HepG2 (cell line): ENCODE data around the gene GGT1. TPM values are rescaled to one million over a fixed set of nuclear protein-coding genes. Genes with fewer than 3 reads are reported as not detected.

Experiments
- AGO2 ChIP-seq: fragments of 200-400 bp; formaldehyde crosslinking; optimal IDR thresholded peaks from 2 replicates; pipeline ENCODE3; 2017; ENCODE audit warnings: mild to moderate bottlenecking, low read depth, low read length, moderate library complexity
- ELF1 ChIP-seq: sonication (generic); formaldehyde crosslinking; IDR thresholded peaks from 2 replicates; pipeline ENCODE4 v1.4.0; 2020; ENCODE audit warnings: missing genetic modification reagents
- HNF4A ChIP-seq: sonication (generic); formaldehyde crosslinking; IDR thresholded peaks from 2 replicates; pipeline ENCODE4 v1.4.0; 2020; ENCODE audit warnings: missing genetic modification reagents
- HNRNPUL1 ChIP-seq: fragments of 200-400 bp; formaldehyde crosslinking; IDR thresholded peaks from 2 replicates; pipeline ENCODE4 v1.6.1; 2017; ENCODE audit warnings: low read depth, mild to moderate bottlenecking, low read length, moderate library complexity
- KMT2A ChIP-seq: sonication (generic); formaldehyde crosslinking; IDR thresholded peaks from 2 replicates; pipeline ENCODE4 v1.4.0; 2020; ENCODE audit warnings: missing genetic modification reagents
- MBD4 ChIP-seq: IDR thresholded peaks from 2 replicates; pipeline ENCODE4 v1.6.1; 2012; ENCODE audit warnings: low read length, inconsistent platforms, borderline replicate concordance
- MLLT10 ChIP-seq: sonication (generic); formaldehyde crosslinking; IDR thresholded peaks from 2 replicates; pipeline ENCODE4 v1.4.0; 2020; ENCODE audit warnings: missing genetic modification reagents
- TAF15 ChIP-seq: fragments of 200-400 bp; formaldehyde crosslinking; IDR thresholded peaks from one replicate; pipeline ENCODE4 v1.6.1; 2018; ENCODE audit warnings: mild to moderate bottlenecking, low read depth, low read length; ENCODE audit not compliant: poor library complexity, severe bottlenecking
- TBX3 ChIP-seq: fragments of 450-650 bp; IDR thresholded peaks from 2 replicates; pipeline ENCODE4 v1.6.1; 2017; ENCODE audit warnings: antibody characterized with exemption, mild to moderate bottlenecking, inconsistent platforms, borderline replicate concordance
- ZMYM4 ChIP-seq: sonication (generic); formaldehyde crosslinking; IDR thresholded peaks from 2 replicates; pipeline ENCODE4 v1.8.1; 2023; ENCODE audit warnings: mild to moderate bottlenecking, missing genetic modification reagents
- ZNF121 ChIP-seq: sonication (generic); formaldehyde crosslinking; IDR thresholded peaks from 2 replicates; pipeline ENCODE4 v1.5.0; 2020; ENCODE audit warnings: mild to moderate bottlenecking, missing genetic modification reagents
- ZNF335 ChIP-seq: sonication (generic); formaldehyde crosslinking; IDR thresholded peaks from 2 replicates; pipeline ENCODE4 v1.4.0; 2020; ENCODE audit warnings: missing genetic modification reagents
- ZNF598 ChIP-seq: sonication (generic); formaldehyde crosslinking; IDR thresholded peaks from 2 replicates; pipeline ENCODE4 v1.5.1; 2020; ENCODE audit warnings: mild to moderate bottlenecking, missing genetic modification reagents, borderline replicate concordance
- ZNF670 ChIP-seq: sonication (generic); formaldehyde crosslinking; IDR thresholded peaks from 2 replicates; pipeline ENCODE4 v1.8.0; 2022; ENCODE audit warnings: mild to moderate bottlenecking, missing genetic modification reagents, borderline replicate concordance
- ZNF713 ChIP-seq: sonication (generic); formaldehyde crosslinking; IDR thresholded peaks from 2 replicates; pipeline ENCODE4 v1.4.0; 2020; ENCODE audit warnings: mild to moderate bottlenecking, missing genetic modification reagents
- ZNF720 ChIP-seq: sonication (generic); formaldehyde crosslinking; IDR thresholded peaks from 2 replicates; pipeline ENCODE4 v1.4.0; 2020; ENCODE audit warnings: missing genetic modification reagents
- polyA plus RNA-seq, 8 experiments: library from polyadenylated mRNA; depleted of rRNA in 3 of 8; stranded (reverse) in 7 of 8; unstranded in 1 of 8; fragments of >200 nt; fragmentation: Illumina TruSeq in 4 of 8; extraction: Trizol in 4 of 8; gene quantifications; 2 replicates each; pipeline versions ENCODE4 v1.2.1 to v1.2.3, GENCODE V29; 2011 to 2016; ENCODE audit warnings: low read depth in 4 of 8, missing spikeins in 1 of 8, mixed read lengths in 1 of 8; ENCODE audit not compliant: insufficient read depth in 1 of 8
- total RNA-seq, 5 experiments: library from RNA; depleted of rRNA; stranded (reverse); fragments of >200 nt; fragmentation: Illumina TruSeq; extraction: Trizol; gene quantifications; 2 replicates each; pipeline ENCODE4 v1.2.3, GENCODE V29; 2016; ENCODE audit warnings: low read depth in 1 of 5
- TF ChIP-seq, protein P1 (sequence below): sonication (generic); formaldehyde crosslinking; IDR thresholded peaks from 2 replicates; pipeline ENCODE4 v1.4.0; 2020; ENCODE audit warnings: low read depth, missing genetic modification reagents
- TF ChIP-seq, protein P2 (sequence below): sonication (generic); formaldehyde crosslinking; IDR thresholded peaks from 2 replicates; pipeline ENCODE4 v1.5.1; 2020; ENCODE audit warnings: missing genetic modification reagents, mild to moderate bottlenecking, borderline replicate concordance
- TF ChIP-seq, protein P3 (sequence below): sonication (generic); formaldehyde crosslinking; IDR thresholded peaks from 2 replicates; pipeline ENCODE4 v1.8.1; 2023; ENCODE audit warnings: missing genetic modification reagents, mild to moderate bottlenecking, borderline replicate concordance

Gene GGT1
- total and polyA plus RNA-seq, 2 of the 13 experiments (the other 11 are each of a cell fraction or from before 2014, with no cell fraction given) = 29.9 to 103 TPM

DNA sequence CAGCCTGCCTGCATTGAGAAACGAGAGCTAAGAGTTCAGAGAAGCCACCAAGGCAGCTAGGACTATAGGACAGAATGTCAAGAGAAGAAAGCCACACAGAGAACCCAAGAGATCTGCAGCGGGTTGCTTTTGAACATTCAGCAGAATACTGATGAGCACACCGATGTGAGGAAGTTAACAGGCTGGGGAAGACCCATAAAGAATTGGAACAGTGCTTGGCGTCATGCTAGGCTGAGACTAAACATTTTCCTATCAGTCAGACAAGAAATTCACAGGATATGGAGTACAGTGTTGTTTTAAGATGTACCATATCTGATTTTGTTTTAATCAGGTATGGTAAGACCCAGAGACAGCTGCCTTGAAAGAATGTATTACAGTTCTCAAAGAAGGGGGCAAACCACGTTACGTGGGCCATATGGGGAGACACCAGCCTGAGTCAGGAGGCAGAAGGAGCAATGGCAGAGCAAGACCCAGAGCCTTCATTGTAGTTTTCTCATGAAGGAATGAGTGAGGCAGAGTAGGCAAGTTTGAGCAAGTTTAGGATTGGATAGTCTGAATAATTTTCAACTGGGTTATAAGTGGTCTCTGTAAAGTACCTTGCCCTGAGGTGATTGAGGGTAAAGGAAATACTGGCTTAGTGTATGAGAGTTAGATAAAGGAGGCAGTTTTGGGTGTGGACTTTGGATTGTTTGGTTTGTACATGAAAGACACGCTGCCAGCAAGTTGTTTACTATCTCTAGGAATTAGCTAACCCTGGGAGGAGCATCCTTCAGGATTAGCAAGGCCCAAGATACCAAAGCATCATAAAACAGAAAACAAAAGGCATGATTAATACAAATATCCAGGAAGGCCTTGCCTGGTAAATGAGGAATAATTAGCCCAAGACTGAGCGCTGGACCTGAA is 24.4 kb upstream of the GGT1 start (continued):
- no peak for TF ChIP-seq ZNF598 (CRISPR knock-in tag)
- peak; percentile 40 for TF ChIP-seq AGO2
- no peak; the same call in 1 of the 2 replicates for TF ChIP-seq ZNF670 (CRISPR knock-in tag)
- no peak for TF ChIP-seq HNRNPUL1
- TF ChIP-seq TBX3 = peak; percentile 71; the same call in 1 of the 2 replicates
- TF ChIP-seq ZNF720 (CRISPR knock-in tag) = no peak
- no peak for TF ChIP-seq MLLT10 (CRISPR knock-in tag)
- TF ChIP-seq, protein P1, sequence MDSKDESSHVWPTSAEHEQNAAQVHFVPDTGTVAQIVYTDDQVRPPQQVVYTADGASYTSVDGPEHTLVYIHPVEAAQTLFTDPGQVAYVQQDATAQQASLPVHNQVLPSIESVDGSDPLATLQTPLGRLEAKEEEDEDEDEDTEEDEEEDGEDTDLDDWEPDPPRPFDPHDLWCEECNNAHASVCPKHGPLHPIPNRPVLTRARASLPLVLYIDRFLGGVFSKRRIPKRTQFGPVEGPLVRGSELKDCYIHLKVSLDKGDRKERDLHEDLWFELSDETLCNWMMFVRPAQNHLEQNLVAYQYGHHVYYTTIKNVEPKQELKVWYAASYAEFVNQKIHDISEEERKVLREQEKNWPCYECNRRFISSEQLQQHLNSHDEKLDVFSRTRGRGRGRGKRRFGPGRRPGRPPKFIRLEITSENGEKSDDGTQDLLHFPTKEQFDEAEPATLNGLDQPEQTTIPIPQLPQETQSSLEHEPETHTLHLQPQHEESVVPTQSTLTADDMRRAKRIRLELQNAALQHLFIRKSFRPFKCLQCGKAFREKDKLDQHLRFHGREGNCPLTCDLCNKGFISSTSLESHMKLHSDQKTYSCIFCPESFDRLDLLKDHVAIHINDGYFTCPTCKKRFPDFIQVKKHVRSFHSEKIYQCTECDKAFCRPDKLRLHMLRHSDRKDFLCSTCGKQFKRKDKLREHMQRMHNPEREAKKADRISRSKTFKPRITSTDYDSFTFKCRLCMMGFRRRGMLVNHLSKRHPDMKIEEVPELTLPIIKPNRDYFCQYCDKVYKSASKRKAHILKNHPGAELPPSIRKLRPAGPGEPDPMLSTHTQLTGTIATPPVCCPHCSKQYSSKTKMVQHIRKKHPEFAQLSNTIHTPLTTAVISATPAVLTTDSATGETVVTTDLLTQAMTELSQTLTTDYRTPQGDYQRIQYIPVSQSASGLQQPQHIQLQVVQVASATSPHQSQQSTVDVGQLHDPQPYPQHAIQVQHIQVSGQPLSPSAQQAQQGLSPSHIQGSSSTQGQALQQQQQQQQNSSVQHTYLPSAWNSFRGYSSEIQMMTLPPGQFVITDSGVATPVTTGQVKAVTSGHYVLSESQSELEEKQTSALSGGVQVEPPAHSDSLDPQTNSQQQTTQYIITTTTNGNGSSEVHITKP (CRISPR knock-in tag) = 0 out of 2 replicates have a peak, but pooled peaks have one; percentile 24
- peak; percentile 99 for TF ChIP-seq HNF4A (CRISPR knock-in tag)
- TF ChIP-seq ELF1 = peak; percentile 22; the same call in 1 of the 2 replicates
- TF ChIP-seq ZMYM4 (CRISPR knock-in tag) = peak; percentile 63; the same call in 1 of the 2 replicates
- no peak for TF ChIP-seq KMT2A
- TF ChIP-seq, protein P2, sequence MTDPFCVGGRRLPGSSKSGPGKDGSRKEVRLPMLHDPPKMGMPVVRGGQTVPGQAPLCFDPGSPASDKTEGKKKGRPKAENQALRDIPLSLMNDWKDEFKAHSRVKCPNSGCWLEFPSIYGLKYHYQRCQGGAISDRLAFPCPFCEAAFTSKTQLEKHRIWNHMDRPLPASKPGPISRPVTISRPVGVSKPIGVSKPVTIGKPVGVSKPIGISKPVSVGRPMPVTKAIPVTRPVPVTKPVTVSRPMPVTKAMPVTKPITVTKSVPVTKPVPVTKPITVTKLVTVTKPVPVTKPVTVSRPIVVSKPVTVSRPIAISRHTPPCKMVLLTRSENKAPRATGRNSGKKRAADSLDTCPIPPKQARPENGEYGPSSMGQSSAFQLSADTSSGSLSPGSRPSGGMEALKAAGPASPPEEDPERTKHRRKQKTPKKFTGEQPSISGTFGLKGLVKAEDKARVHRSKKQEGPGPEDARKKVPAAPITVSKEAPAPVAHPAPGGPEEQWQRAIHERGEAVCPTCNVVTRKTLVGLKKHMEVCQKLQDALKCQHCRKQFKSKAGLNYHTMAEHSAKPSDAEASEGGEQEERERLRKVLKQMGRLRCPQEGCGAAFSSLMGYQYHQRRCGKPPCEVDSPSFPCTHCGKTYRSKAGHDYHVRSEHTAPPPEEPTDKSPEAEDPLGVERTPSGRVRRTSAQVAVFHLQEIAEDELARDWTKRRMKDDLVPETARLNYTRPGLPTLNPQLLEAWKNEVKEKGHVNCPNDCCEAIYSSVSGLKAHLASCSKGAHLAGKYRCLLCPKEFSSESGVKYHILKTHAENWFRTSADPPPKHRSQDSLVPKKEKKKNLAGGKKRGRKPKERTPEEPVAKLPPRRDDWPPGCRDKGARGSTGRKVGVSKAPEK (CRISPR knock-in tag) = no peak
- TF ChIP-seq, protein P3, sequence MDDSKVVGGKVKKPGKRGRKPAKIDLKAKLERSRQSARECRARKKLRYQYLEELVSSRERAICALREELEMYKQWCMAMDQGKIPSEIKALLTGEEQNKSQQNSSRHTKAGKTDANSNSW (CRISPR knock-in tag) = no peak
- TF ChIP-seq MBD4 = no peak; the same call in 1 of the 2 replicates
- no peak for TF ChIP-seq ZNF121
- TF ChIP-seq TAF15 = no peak
- peak; percentile 61; the same call in 1 of the 2 replicates for TF ChIP-seq ZNF335
- no peak for TF ChIP-seq ZNF713 (CRISPR knock-in tag)
